ENCODE results near the gene UCK1. TPM values are rescaled to one million over a fixed set of nuclear protein-coding genes. Genes with fewer than 3 reads are reported as not detected.

UCK1 gene
- total and polyA plus RNA-seq, 2 of the 13 experiments (the other 11 are each of a cell fraction or from before 2014, with no cell fraction given): 11.0 to 24.1 TPM

DNA sequence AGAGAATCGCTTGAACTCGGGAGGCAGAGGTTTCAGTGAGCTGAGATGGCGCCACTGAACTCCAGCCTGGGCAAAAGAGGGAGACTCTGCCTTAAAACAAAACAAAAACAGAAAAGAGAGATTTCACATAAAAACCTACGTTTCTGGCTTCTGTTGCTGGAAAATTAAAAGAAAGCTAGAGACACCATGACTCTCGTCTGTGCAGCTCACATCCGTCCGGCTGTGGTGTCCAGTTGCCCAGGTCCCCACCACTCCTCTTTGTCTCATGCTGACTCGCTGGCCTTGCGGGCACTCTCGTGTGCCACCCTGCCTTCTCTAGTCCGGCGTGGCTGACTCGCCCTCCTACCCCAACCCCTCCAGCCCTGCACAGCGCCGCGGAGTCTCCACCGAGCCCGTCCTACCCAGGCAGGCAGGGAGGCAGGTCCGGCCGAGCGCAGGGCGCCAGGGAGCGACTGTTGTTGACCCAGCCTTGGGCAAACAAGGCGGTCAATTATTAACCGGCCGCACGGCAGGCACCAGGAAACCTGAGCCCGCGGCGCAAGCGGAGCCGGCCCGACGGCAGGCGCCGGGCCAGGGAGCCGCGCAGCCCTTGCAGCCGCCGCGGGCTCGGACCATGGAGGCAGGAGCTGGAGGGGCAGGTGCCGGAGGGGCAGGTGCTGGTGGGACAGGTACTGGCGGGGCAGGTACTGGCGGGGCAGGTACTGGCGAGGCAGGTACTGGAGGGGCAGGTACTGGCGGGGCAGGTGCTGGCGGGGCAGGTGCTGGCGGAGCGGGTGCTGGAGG is 14.1 kb upstream of the UCK1 start, which contains the start of gene PRRT1B (continued):
- TF ChIP-seq PLRG1 (conservative IDR thresholded peaks at IDR 0.05): no peak
- TF ChIP-seq, protein P1, sequence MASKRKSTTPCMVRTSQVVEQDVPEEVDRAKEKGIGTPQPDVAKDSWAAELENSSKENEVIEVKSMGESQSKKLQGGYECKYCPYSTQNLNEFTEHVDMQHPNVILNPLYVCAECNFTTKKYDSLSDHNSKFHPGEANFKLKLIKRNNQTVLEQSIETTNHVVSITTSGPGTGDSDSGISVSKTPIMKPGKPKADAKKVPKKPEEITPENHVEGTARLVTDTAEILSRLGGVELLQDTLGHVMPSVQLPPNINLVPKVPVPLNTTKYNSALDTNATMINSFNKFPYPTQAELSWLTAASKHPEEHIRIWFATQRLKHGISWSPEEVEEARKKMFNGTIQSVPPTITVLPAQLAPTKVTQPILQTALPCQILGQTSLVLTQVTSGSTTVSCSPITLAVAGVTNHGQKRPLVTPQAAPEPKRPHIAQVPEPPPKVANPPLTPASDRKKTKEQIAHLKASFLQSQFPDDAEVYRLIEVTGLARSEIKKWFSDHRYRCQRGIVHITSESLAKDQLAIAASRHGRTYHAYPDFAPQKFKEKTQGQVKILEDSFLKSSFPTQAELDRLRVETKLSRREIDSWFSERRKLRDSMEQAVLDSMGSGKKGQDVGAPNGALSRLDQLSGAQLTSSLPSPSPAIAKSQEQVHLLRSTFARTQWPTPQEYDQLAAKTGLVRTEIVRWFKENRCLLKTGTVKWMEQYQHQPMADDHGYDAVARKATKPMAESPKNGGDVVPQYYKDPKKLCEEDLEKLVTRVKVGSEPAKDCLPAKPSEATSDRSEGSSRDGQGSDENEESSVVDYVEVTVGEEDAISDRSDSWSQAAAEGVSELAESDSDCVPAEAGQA (IDR thresholded peaks at IDR 0.05; ENCODE audit: low read depth): no peak
- TF ChIP-seq, protein P1 (CRISPR knock-in tag; IDR thresholded peaks at IDR 0.05; ENCODE audit: borderline replicate concordance): no peak
- TF ChIP-seq, protein P2, sequence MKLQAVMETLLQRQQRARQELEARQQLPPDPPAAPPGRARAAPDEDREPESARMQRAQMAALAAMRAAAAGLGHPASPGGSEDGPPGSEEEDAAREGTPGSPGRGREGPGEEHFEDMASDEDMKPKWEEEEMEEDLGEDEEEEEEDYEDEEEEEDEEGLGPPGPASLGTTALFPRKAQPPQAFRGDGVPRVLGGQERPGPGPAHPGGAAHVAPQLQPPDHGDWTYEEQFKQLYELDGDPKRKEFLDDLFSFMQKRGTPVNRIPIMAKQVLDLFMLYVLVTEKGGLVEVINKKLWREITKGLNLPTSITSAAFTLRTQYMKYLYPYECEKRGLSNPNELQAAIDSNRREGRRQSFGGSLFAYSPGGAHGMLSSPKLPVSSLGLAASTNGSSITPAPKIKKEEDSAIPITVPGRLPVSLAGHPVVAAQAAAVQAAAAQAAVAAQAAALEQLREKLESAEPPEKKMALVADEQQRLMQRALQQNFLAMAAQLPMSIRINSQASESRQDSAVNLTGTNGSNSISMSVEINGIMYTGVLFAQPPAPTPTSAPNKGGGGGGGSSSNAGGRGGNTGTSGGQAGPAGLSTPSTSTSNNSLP (IDR thresholded peaks at IDR 0.05; ENCODE audit: low read depth, low read length): no peak
- TF ChIP-seq AFF4 (CRISPR knock-in tag; IDR thresholded peaks at IDR 0.05): no peak
- TF ChIP-seq ZNF879 (CRISPR knock-in tag; IDR thresholded peaks at IDR 0.05): no peak
- TF ChIP-seq, protein P3, sequence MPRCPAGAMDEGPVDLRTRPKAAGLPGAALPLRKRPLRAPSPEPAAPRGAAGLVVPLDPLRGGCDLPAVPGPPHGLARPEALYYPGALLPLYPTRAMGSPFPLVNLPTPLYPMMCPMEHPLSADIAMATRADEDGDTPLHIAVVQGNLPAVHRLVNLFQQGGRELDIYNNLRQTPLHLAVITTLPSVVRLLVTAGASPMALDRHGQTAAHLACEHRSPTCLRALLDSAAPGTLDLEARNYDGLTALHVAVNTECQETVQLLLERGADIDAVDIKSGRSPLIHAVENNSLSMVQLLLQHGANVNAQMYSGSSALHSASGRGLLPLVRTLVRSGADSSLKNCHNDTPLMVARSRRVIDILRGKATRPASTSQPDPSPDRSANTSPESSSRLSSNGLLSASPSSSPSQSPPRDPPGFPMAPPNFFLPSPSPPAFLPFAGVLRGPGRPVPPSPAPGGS (CRISPR knock-in tag; IDR thresholded peaks at IDR 0.05): no peak
- no peak for TF ChIP-seq ZFP62 (CRISPR knock-in tag; IDR thresholded peaks at IDR 0.05)
- no peak for TF ChIP-seq BRCA1 (CRISPR knock-in tag; IDR thresholded peaks at IDR 0.05)
- TF ChIP-seq SIN3A (IDR thresholded peaks at IDR 0.05; ENCODE audit: borderline replicate concordance, low read depth, low read length): no peak
- TF ChIP-seq ZXDC (CRISPR knock-in tag; IDR thresholded peaks at IDR 0.05): no peak
- no peak for TF ChIP-seq TAF1 (CRISPR knock-in tag; IDR thresholded peaks at IDR 0.05)

Measured in HepG2 (cell line).